Measurements from ENCODE around the gene KCNH4. TPM values are rescaled to one million over a fixed set of nuclear protein-coding genes. Genes with fewer than 3 reads are reported as not detected.
A peak's percentile ranks its signal among the peaks of the same experiment; 100 is the strongest.

KCNH4 gene
- total RNA-seq, 1 experiment from 2014 or later, result not detected

DNA sequence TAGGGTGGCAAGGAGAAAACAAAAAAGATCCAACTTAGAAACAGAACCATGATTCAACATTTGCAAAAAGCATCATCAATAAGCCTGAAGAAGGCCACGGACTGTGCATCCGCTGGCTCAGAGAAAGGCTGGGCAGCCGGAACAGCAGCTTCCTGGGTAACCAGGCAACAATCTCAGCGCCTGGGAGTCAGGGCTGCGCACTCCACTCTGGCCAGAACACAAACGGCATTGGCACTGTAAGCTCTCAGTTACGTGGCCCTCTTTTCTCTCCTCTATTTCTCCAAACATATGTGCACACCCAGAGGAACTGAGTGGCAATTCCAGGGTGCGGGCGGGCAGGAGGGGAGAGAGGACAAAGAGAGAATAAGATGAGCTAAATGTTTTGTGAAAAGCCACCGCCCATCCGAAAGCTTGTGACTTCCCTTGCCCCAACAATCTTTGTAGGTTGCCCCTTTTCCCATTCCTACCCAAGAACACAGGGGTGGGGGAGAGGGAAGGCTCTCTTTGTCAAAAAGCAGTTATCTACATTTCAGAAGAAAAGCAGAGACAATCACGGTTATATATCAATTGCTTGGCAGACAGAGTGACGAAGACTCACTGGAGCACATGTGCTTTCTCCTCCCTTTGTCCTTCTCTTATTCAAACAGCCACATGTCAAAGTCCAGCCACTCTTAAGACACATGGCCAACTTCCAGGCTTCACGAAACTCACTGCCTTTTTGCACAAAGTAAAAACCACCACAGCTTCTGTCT, 19.9 kb upstream of the KCNH4 start:
- Histone ChIP-seq H3K79me2 (ENCODE audit: insufficient read depth, low read length) (no peaks in the 10 kb centered on the region), H3K9ac (ENCODE audit: low read length) (no peak overlapping the region), H3K27me3 (ENCODE audit: insufficient read depth, low read length) (no peaks in the 10 kb centered on the region), H3K4me3 (replicated peaks in 1 of 2; ENCODE audit: low read depth in 1 of 2, low read length in 2 of 2) (no peak overlapping the region), H4K20me1 (ENCODE audit: insufficient read depth) (no peaks in the 10 kb centered on the region), H3K9me2 (ENCODE audit: insufficient read depth) (no peaks in the 10 kb centered on the region), H2AFZ (ENCODE audit: low read depth, low read length, poor library complexity, severe bottlenecking) (no peak overlapping the region), H3K9me3 (ENCODE audit: control insufficient read depth in 1 of 2, insufficient read depth in 1 of 2, low read depth in 1 of 2, low read length in 2 of 2) (no peaks in the 10 kb centered on the region), H3K4me1 (ENCODE audit: control insufficient read depth in 1 of 2, insufficient read depth in 2 of 2, low read length in 2 of 2) (no peaks in the 10 kb centered on the region), H3K4me2 (ENCODE audit: low read length) (no peak overlapping the region), H3K27ac (ENCODE audit: low read depth, low read length) (no peak overlapping the region), H3K36me3 (ENCODE audit: control insufficient read depth in 1 of 2, insufficient read depth in 2 of 2, low read length in 2 of 2) (no peaks in the 10 kb centered on the region)
- intact Hi-C loops (cut with micrococcal nuclease), result no loop called here
- CTCF ChIA-PET, result no interaction called here
- RAD21 ChIA-PET (ENCODE audit: low non-redundant PET in 1 of 2, low total read pairs in 2 of 2, uncharacterized antibody in 2 of 2, unreplicated experiment in 2 of 2), result no interaction called here
- no peak for ATAC-seq
- TF ChIP-seq SRF (IDR thresholded peaks at IDR 0.05; ENCODE audit: low read depth), result no peak
- TF ChIP-seq ATF3 (IDR thresholded peaks at IDR 0.05), result no peak
- TF ChIP-seq CEBPB (IDR thresholded peaks at IDR 0.05; ENCODE audit: low read depth), result no peak
- TF ChIP-seq EZH2 (IDR thresholded peaks at IDR 0.05), result no peak
- no peak for TF ChIP-seq EZH2phosphoT487 (IDR thresholded peaks at IDR 0.05; ENCODE audit: borderline replicate concordance)
- TF ChIP-seq YY1 (IDR thresholded peaks at IDR 0.05; ENCODE audit: extremely low read depth, insufficient replicate concordance, low read depth, low read length), result no peak
- TF ChIP-seq ZNF274 (IDR thresholded peaks at IDR 0.05; ENCODE audit: low read depth, low read length), result no peak
- TF ChIP-seq CBX3 (IDR thresholded peaks at IDR 0.05; ENCODE audit: low read depth), result no peak
- TF ChIP-seq JUND (IDR thresholded peaks at IDR 0.05), result no peak
- TF ChIP-seq SIN3A (IDR thresholded peaks at IDR 0.05; ENCODE audit: low read depth), result no peak
- no peak for TF ChIP-seq ZBTB33 (IDR thresholded peaks at IDR 0.05; ENCODE audit: extremely low read depth, insufficient replicate concordance, low read length)
- no peak for TF ChIP-seq POLR2AphosphoS5 (IDR thresholded peaks at IDR 0.05; ENCODE audit: low read depth, low read length)
- TF ChIP-seq, protein P1, sequence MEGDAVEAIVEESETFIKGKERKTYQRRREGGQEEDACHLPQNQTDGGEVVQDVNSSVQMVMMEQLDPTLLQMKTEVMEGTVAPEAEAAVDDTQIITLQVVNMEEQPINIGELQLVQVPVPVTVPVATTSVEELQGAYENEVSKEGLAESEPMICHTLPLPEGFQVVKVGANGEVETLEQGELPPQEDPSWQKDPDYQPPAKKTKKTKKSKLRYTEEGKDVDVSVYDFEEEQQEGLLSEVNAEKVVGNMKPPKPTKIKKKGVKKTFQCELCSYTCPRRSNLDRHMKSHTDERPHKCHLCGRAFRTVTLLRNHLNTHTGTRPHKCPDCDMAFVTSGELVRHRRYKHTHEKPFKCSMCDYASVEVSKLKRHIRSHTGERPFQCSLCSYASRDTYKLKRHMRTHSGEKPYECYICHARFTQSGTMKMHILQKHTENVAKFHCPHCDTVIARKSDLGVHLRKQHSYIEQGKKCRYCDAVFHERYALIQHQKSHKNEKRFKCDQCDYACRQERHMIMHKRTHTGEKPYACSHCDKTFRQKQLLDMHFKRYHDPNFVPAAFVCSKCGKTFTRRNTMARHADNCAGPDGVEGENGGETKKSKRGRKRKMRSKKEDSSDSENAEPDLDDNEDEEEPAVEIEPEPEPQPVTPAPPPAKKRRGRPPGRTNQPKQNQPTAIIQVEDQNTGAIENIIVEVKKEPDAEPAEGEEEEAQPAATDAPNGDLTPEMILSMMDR (IDR thresholded peaks at IDR 0.05 in 2 of 3, conservative IDR thresholded peaks at IDR 0.05 in 1 of 3; ENCODE audit: borderline replicate concordance in 1 of 3, insufficient read depth in 1 of 3, low read depth in 2 of 3, low read length in 2 of 3), result no peak
- TF ChIP-seq, protein P2, sequence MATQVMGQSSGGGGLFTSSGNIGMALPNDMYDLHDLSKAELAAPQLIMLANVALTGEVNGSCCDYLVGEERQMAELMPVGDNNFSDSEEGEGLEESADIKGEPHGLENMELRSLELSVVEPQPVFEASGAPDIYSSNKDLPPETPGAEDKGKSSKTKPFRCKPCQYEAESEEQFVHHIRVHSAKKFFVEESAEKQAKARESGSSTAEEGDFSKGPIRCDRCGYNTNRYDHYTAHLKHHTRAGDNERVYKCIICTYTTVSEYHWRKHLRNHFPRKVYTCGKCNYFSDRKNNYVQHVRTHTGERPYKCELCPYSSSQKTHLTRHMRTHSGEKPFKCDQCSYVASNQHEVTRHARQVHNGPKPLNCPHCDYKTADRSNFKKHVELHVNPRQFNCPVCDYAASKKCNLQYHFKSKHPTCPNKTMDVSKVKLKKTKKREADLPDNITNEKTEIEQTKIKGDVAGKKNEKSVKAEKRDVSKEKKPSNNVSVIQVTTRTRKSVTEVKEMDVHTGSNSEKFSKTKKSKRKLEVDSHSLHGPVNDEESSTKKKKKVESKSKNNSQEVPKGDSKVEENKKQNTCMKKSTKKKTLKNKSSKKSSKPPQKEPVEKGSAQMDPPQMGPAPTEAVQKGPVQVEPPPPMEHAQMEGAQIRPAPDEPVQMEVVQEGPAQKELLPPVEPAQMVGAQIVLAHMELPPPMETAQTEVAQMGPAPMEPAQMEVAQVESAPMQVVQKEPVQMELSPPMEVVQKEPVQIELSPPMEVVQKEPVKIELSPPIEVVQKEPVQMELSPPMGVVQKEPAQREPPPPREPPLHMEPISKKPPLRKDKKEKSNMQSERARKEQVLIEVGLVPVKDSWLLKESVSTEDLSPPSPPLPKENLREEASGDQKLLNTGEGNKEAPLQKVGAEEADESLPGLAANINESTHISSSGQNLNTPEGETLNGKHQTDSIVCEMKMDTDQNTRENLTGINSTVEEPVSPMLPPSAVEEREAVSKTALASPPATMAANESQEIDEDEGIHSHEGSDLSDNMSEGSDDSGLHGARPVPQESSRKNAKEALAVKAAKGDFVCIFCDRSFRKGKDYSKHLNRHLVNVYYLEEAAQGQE (IDR thresholded peaks at IDR 0.05; ENCODE audit: low read depth), result no peak
- BruUV-seq (replicated peaks), result TSS peak; percentile 36
- POLR2A ChIA-PET, result no interaction called here
- no peak for DNase-seq (ENCODE audit: low read depth, low spot score)

Data from HCT116 (cell line).